Heart right ventricle (tissue), 16 donors: ENCODE data around the gene CHRD. TPM values are rescaled to one million over a fixed set of nuclear protein-coding genes. Genes with fewer than 3 reads are reported as not detected.

Experiments used
- ATAC-seq, 8 donors: fragments of 200-7000 bp; cut with Tn5 transposase; one replicate each; pipeline ENCODE4 v1.9.1; 2020; ENCODE audit warnings: mild to moderate bottlenecking in 8 of 8, moderate library complexity in 8 of 8, moderate number of reproducible peaks in 1 of 8
- DNase-seq, 2 donors: peaks; one replicate each; pipeline ENCODE4 v3.0.0-alpha.2; 2020
- H3K27ac ChIP-seq, 10 donors: fragments of 200-600 bp; sonication (generic) in 2 of 10; one replicate each; pipeline versions ENCODE4 v1.5.0 to v1.8.0; 2020 to 2022; ENCODE audit warnings: mild to moderate bottlenecking in 3 of 10
- H3K27me3 ChIP-seq, 7 donors: fragments of 200-600 bp; one replicate each; pipeline ENCODE4 v1.8.0; 2021 to 2022; ENCODE audit warnings: mild to moderate bottlenecking in 2 of 7
- H3K36me3 ChIP-seq, 9 donors: fragments of 200-600 bp; sonication (generic) in 1 of 9; one replicate each; pipeline versions ENCODE4 v1.5.0 to v1.8.0; 2020 to 2022; ENCODE audit warnings: mild to moderate bottlenecking in 2 of 9
- H3K4me1 ChIP-seq, 9 donors: fragments of 200-600 bp; sonication (generic) in 1 of 9; one replicate each; pipeline versions ENCODE4 v1.5.0 to v1.8.0; 2020 to 2022; ENCODE audit warnings: mild to moderate bottlenecking in 4 of 9
- H3K4me3 ChIP-seq, 10 donors: fragments of 200-600 bp; sonication (generic) in 2 of 10; one replicate each; pipeline versions ENCODE4 v1.5.0 to v1.8.0; 2020 to 2022; ENCODE audit warnings: mild to moderate bottlenecking in 7 of 10, moderate library complexity in 2 of 10
- H3K9me3 ChIP-seq, 11 donors: fragments of 200-600 bp in 10 of 11; sonication (generic) in 2 of 11; one replicate each; pipeline versions ENCODE4 v1.5.0 to v1.8.0; 2013 to 2022; ENCODE audit warnings: mild to moderate bottlenecking in 2 of 11, control low read depth in 1 of 11, moderate library complexity in 1 of 11
- CTCF ChIP-seq, 9 donors: fragments of 200-600 bp; sonication (generic) in 2 of 9; IDR thresholded peaks; one replicate each; pipeline versions ENCODE4 v1.5.0 to v1.8.0; 2021 to 2022; ENCODE audit warnings: antibody characterized with exemption in 9 of 9, mild to moderate bottlenecking in 5 of 9, moderate library complexity in 1 of 9
- WGBS, 2 donors: extraction: QIAGEN DNeasy Blood & Tissue Kit; methylation state at CpG; one replicate each; pipeline ENCODE4 v1.1.7; 2013; ENCODE audit warnings: inconsistent platforms in 1 of 2; 5-methylcytosine and 5-hydroxymethylcytosine counted together
- intact Hi-C, 10 donors: fragments of 100-400 bp; cut with DNase I; formaldehyde crosslinking; loops; one replicate each; pipeline versions ENCODE4 v1.11.1 to v1.14.2; 2022
- polyA plus RNA-seq, 2 donors: library from polyadenylated mRNA; stranded (reverse); fragments of 200-250 nt; gene quantifications; one replicate each; pipeline ENCODE4 v1.2.3, GENCODE V29; 2013
- total RNA-seq, 10 donors: library from RNA; stranded (reverse); fragmentation: NEBNext Ultra II Directional in 3 of 10; extraction: Animal tissue kit (Norgen Biotek cat#: 25700) in 3 of 10; gene quantifications; one replicate each; pipeline versions ENCODE4 v1.2.1 to v1.2.4, GENCODE V29; 2021 to 2023
- donor health status: Arrhythmogenic right ventricular cardiomyopathy.
- donor health status: ischemic (EF 13 %, LVEDD 7.1; RV severe dilation, severe dysfunction).
- donor health status: healthy with polysubstance abuse.
- donor health status: DM: no; HTN: yes; CAD: no.
- donor health status: DM: no; HTN: no; CAD: no.
- donor health status: ischemic (EF 25% LVEDD 6.9; RV normal size, moderate dysfunction).
- donor health status: ischemic (EF 25% LVEDD 5.7; RV mildly dilated, moderate dysfunction).
- donor health status: healthy.
- donor health status: DM: yes; HTN: yes; CAD: no.
- donor health status: Ischemic cardiomyopathy.
- donor health status: ischemic (EF 35%, LVEDD 5.7; RV mildly dilated, moderate dysfunction).
- donor health status: nonischemic (EF 11% LVEDD 7.7; RV severe dilation, severe dysfunction).
- donor health status: DM: yes; HTN: yes; CAD: no.
- donor health status: PGD.
- donor health status: ischemic (EF 29% LVEDD 5.4; RV normal size, mild dysfunction).
- donor health status: nonischemic (EF 23%, LVEDD 6.1; RV moderate dilation, normal function).

CHRD gene
- total and polyA plus RNA-seq, 12 donors: 1.4 to 17.3 (median 3.9) TPM

GRCh38 chr3:184347321-184348056, 32.4 kb upstream of the CHRD start:
- ATAC-seq (no peak), DNase-seq (no peak)
- 79 to 81% methylated on average over 12 of the region's 12 CpGs for WGBS, 2 donors
- intact Hi-C loops: loop anchor here in 1 of 10 donors (5.0 kb wide), 1 partner anchor 35 kb away; the partner anchor contains the start of gene EIF4G1
- no peak overlapping the region for H3K27ac ChIP-seq
- H3K9me3 ChIP-seq: no peaks in the 10 kb centered on the region
- peaks cover 0 to 17% (median 8%) of the 10 kb centered on the region in 9 donors for H3K4me1 ChIP-seq
- no peak overlapping the region for H3K4me3 ChIP-seq
- TF ChIP-seq CTCF (IDR thresholded peaks at IDR 0.05): no peak
- peaks cover 0 to 43% (median 24%) of the 10 kb centered on the region in 9 donors for H3K36me3 ChIP-seq
- H3K27me3 ChIP-seq: no peaks in the 10 kb centered on the region

GRCh38 chr3:184348057-184348382, 31.8 kb upstream of the CHRD start:
- H3K4me1 ChIP-seq: peaks cover 0 to 17% (median 8%) of the 10 kb centered on the region in 9 donors
- H3K4me3 ChIP-seq: no peak overlapping the region
- 89 to 92% methylated on average over 4 of the region's 4 CpGs for WGBS, 2 donors
- no peak for ATAC-seq
- H3K27me3 ChIP-seq: no peaks in the 10 kb centered on the region
- no peaks in the 10 kb centered on the region for H3K9me3 ChIP-seq
- H3K36me3 ChIP-seq: peaks cover 0 to 41% (median 19%) of the 10 kb centered on the region in 9 donors
- TF ChIP-seq CTCF (IDR thresholded peaks at IDR 0.05): no peak
- H3K27ac ChIP-seq: no peak overlapping the region
- intact Hi-C loops: loop anchor here in 1 of 10 donors (5.0 kb wide), 1 partner anchor 36 kb away; the partner anchor contains the start of gene EIF4G1
- DNase-seq: no peak

- DNase-seq (no peak), ATAC-seq (no peak)
- Histone ChIP-seq H3K4me1 (peaks cover 0 to 17% (median 8%) of the 10 kb centered on the region in 9 donors), H3K27me3 (no peaks in the 10 kb centered on the region), H3K9me3 (no peaks in the 10 kb centered on the region), H3K4me3 (no peak overlapping the region), H3K27ac (no peak overlapping the region), H3K36me3 (peaks cover 0 to 24% (median 2%) of the 10 kb centered on the region in 9 donors)
- 79 to 83% methylated on average over 10 of the region's 10 CpGs for WGBS, 2 donors
- TF ChIP-seq CTCF (IDR thresholded peaks at IDR 0.05): no peak
- intact Hi-C loops: loop anchor here in 2 of 10 donors (5.0 to 10.0 kb wide), 2 partner anchors 38 to 45 kb away; partner anchors contain the start of gene EIF4G1 (in 1 of the 2)
These were observed 30.0 kb upstream of the CHRD start for GRCh38 chr3:184349563-184350470.

- Histone ChIP-seq H3K36me3 (peaks cover 0 to 24% (median 0%) of the 10 kb centered on the region in 9 donors), H3K27ac (no peak overlapping the region), H3K4me1 (peaks cover 0 to 12% (median 5%) of the 10 kb centered on the region in 9 donors), H3K9me3 (no peaks in the 10 kb centered on the region), H3K27me3 (no peaks in the 10 kb centered on the region), H3K4me3 (no peak overlapping the region)
- TF ChIP-seq CTCF (IDR thresholded peaks at IDR 0.05): no peak
- intact Hi-C loops: loop anchor here in 1 of 10 donors (10.0 kb wide), 1 partner anchor 46 kb away; no protein-coding TSS in a partner anchor
- WGBS, 2 donors: 94 to 96% methylated on average over 6 of the region's 6 CpGs
- ATAC-seq (no peak), DNase-seq (no peak)
These were observed 29.2 kb upstream of the CHRD start for GRCh38 chr3:184350618-184351017.
